H1 (cell line): Measurements from ENCODE around the gene CATSPERD. TPM values are rescaled to one million over a fixed set of nuclear protein-coding genes. Genes with fewer than 3 reads are reported as not detected.

Experiments used
- CTCF ChIA-PET: fragments of 300-600 bp; sonication (Branson Sonifier 250); formaldehyde crosslinking; loops from one replicate; lab custom pipeline; 2021; ENCODE audit not compliant: partially characterized antibody; lab: Charles Lee
- POLR2A ChIA-PET: fragments of 300-600 bp; sonication (Branson Sonifier 250); formaldehyde crosslinking; loops from one replicate; lab custom pipeline; 2021; ENCODE audit warnings: inconsistent platforms; ENCODE audit not compliant: partially characterized antibody; lab: Charles Lee
- DNase-seq, 2 experiments: peaks; one replicate each; pipeline versions ENCODE4 v3.0.0 to v3.0.0-alpha.2; 2010 to 2022; ENCODE audit warnings: low spot score in 2 of 2, low read depth in 1 of 2, mixed read lengths in 1 of 2
- FAIRE-seq: peaks from 2 replicates; lab custom pipeline; 2011; peaks lifted over from hg19 to GRCh38; lab: Jason Lieb, UNC
- H2AFZ ChIP-seq: 2 replicates; pipeline ENCODE4 v1.8.1; 2012; ENCODE audit warnings: low read length, inconsistent platforms
- H2AK5ac ChIP-seq: 2 replicates; pipeline ENCODE4 v1.6.1; 2013; ENCODE audit warnings: low read depth, low read length
- H2BK120ac ChIP-seq: replicated peaks from 2 replicates; pipeline ENCODE3; 2013; ENCODE audit warnings: low read depth, low read length, inconsistent platforms
- H2BK12ac ChIP-seq: 2 replicates; pipeline ENCODE4 v1.6.1; 2013; ENCODE audit warnings: low read depth, low read length
- H2BK15ac ChIP-seq: 2 replicates; pipeline ENCODE4 v1.6.1; 2013; ENCODE audit warnings: low read length
- H2BK20ac ChIP-seq: 2 replicates; pipeline ENCODE4 v1.6.1; 2013; ENCODE audit warnings: low read length
- H2BK5ac ChIP-seq: 2 replicates; pipeline ENCODE4 v1.6.1; 2013; ENCODE audit warnings: low read depth, low read length
- H3K14ac ChIP-seq: 2 replicates; pipeline ENCODE4 v1.6.1; 2013; ENCODE audit warnings: inconsistent platforms; ENCODE audit not compliant: insufficient read length
- H3K18ac ChIP-seq: 2 replicates; pipeline ENCODE4 v1.6.1; 2013; ENCODE audit warnings: low read length; ENCODE audit errors: extremely low read depth
- H3K23ac ChIP-seq: 2 replicates; pipeline ENCODE4 v1.6.1; 2013; ENCODE audit warnings: inconsistent platforms; ENCODE audit not compliant: insufficient read length
- H3K23me2 ChIP-seq: 2 replicates; pipeline ENCODE4 v1.6.1; 2013; ENCODE audit warnings: low read depth, low read length
- H3K27ac ChIP-seq: 2 replicates; pipeline ENCODE4 v1.6.1; 2011; ENCODE audit warnings: low read depth, low read length, inconsistent platforms
- H3K27me3 ChIP-seq, 4 experiments: replicated peaks in 1 of 4; 1 replicate in 1 of 4; 2 replicates in 3 of 4; pipeline versions ENCODE4 v1.6.1 to v1.8.1; 2011 to 2013; ENCODE audit warnings: low read length in 3 of 4, mild to moderate bottlenecking in 3 of 4, inconsistent platforms in 2 of 4, mixed read lengths in 2 of 4, moderate library complexity in 1 of 4; ENCODE audit not compliant: control insufficient read depth in 3 of 4, insufficient read depth in 3 of 4; ENCODE audit errors: extremely low read depth in 1 of 4
- H3K36me3 ChIP-seq, 4 experiments: 2 replicates each; pipeline versions ENCODE4 v1.6.1 to v1.8.1; 2011 to 2013; ENCODE audit warnings: mild to moderate bottlenecking in 4 of 4, low read length in 3 of 4, moderate library complexity in 2 of 4, control low read depth in 1 of 4, inconsistent platforms in 1 of 4; ENCODE audit not compliant: insufficient read depth in 4 of 4, control insufficient read depth in 2 of 4
- H3K4ac ChIP-seq: replicated peaks from 2 replicates; pipeline ENCODE3; 2013; ENCODE audit warnings: low read length, low read depth, mixed read lengths, inconsistent platforms; ENCODE audit not compliant: insufficient read length
- H3K4me1 ChIP-seq, 4 experiments: replicated peaks in 1 of 4; 1 replicate in 1 of 4; 2 replicates in 3 of 4; pipeline versions ENCODE4 v1.6.1 to v1.8.1; 2011 to 2013; ENCODE audit warnings: low read length in 3 of 4, inconsistent platforms in 2 of 4, mixed read lengths in 1 of 4; ENCODE audit not compliant: insufficient read depth in 4 of 4, control insufficient read depth in 3 of 4
- H3K4me2 ChIP-seq, 2 experiments: 2 replicates each; pipeline versions ENCODE4 v1.6.1 to v1.8.1; 2011 to 2013; ENCODE audit warnings: low read depth in 2 of 2, low read length in 2 of 2, control low read depth in 1 of 2, inconsistent platforms in 1 of 2, mild to moderate bottlenecking in 1 of 2; ENCODE audit not compliant: insufficient read depth in 1 of 2
- H3K4me3 ChIP-seq, 4 experiments: fragments of 200-600, 300-600 bp in 1 of 4; sonication (generic), shearing (Covaris generic), sonication (Bioruptor Twin) in 1 of 4; 2 replicates each; pipeline versions ENCODE4 v1.5.1 to v1.8.1; 2011 to 2016; ENCODE audit warnings: low read length in 4 of 4, low read depth in 3 of 4, control low read depth in 2 of 4, inconsistent platforms in 2 of 4, mild to moderate bottlenecking in 2 of 4, mixed read lengths in 1 of 4, moderate library complexity in 1 of 4; ENCODE audit not compliant: insufficient read depth in 2 of 4; ENCODE audit errors: extremely low read depth in 1 of 4
- H3K56ac ChIP-seq: replicated peaks from 2 replicates; pipeline ENCODE3; 2013; ENCODE audit warnings: low read depth, mild to moderate bottlenecking, mixed read lengths, low read length, inconsistent platforms; ENCODE audit not compliant: insufficient read length
- H3K79me1 ChIP-seq: 2 replicates; pipeline ENCODE4 v1.6.1; 2013; ENCODE audit warnings: low read depth, low read length, control low read depth
- H3K79me2 ChIP-seq, 2 experiments: 2 replicates each; pipeline versions ENCODE4 v1.6.1 to v1.8.1; 2012 to 2013; ENCODE audit warnings: low read length in 2 of 2, mild to moderate bottlenecking in 2 of 2, inconsistent platforms in 1 of 2; ENCODE audit not compliant: insufficient read depth in 2 of 2, control insufficient read depth in 1 of 2
- H3K9ac ChIP-seq, 4 experiments: replicated peaks in 1 of 4; 1 replicate in 1 of 4; 2 replicates in 3 of 4; pipeline versions ENCODE4 v1.6.1 to v1.8.1; 2011 to 2013; ENCODE audit warnings: low read depth in 3 of 4, low read length in 3 of 4, control low read depth in 2 of 4, mild to moderate bottlenecking in 2 of 4, moderate library complexity in 2 of 4, inconsistent platforms in 1 of 4; ENCODE audit errors: extremely low read depth in 1 of 4
- H3K9me3 ChIP-seq, 2 experiments: 2 replicates each; pipeline versions ENCODE4 v1.6.1 to v1.8.1; 2012 to 2013; ENCODE audit warnings: mild to moderate bottlenecking in 2 of 2, moderate library complexity in 2 of 2, control low read depth in 1 of 2, inconsistent platforms in 1 of 2, low read depth in 1 of 2, low read length in 1 of 2, mixed read lengths in 1 of 2; ENCODE audit not compliant: insufficient read depth in 2 of 2
- H4K20me1 ChIP-seq, 2 experiments: replicated peaks in 1 of 2; 2 replicates each; pipeline versions ENCODE3 to v1.8.1; 2011 to 2013; ENCODE audit warnings: inconsistent platforms in 2 of 2, low read length in 2 of 2, mild to moderate bottlenecking in 1 of 2; ENCODE audit not compliant: insufficient read depth in 2 of 2, control insufficient read depth in 1 of 2
- H4K5ac ChIP-seq: 2 replicates; pipeline ENCODE4 v1.6.1; 2013; ENCODE audit warnings: low read length, low read depth, mixed read lengths, inconsistent platforms; ENCODE audit not compliant: insufficient read length
- H4K8ac ChIP-seq: 2 replicates; pipeline ENCODE4 v1.8.0; 2013; ENCODE audit warnings: mild to moderate bottlenecking, moderate library complexity, low read length, inconsistent platforms; ENCODE audit not compliant: insufficient read depth; ENCODE audit errors: extremely low read depth
- H4K91ac ChIP-seq: replicated peaks from 2 replicates; pipeline ENCODE3; 2013; ENCODE audit warnings: low read length, mixed read lengths, inconsistent platforms; ENCODE audit not compliant: insufficient read length
- ASH2L ChIP-seq: fragments of 200-600, 300-600 bp; sonication (generic); IDR thresholded peaks from one replicate; pipeline ENCODE4 v1.7.1; 2017; ENCODE audit warnings: low read length
- BACH1 ChIP-seq: IDR thresholded peaks from 2 replicates; pipeline ENCODE4 v1.6.1; 2012; ENCODE audit warnings: low read length, improper control_type of control experiment
- BRCA1 ChIP-seq: IDR thresholded peaks from 2 replicates; pipeline ENCODE4 v1.6.1; 2012; ENCODE audit warnings: low read depth, low read length, improper control_type of control experiment
- CBX5 ChIP-seq: fragments of 300-800, 300-1000 bp; sonication (generic); IDR thresholded peaks from 2 replicates; pipeline ENCODE4 v1.7.1; 2016; ENCODE audit warnings: antibody characterized with exemption, low read length, low read depth
- CBX8 ChIP-seq: fragments of 300-800, 300-1000 bp; sonication (generic); IDR thresholded peaks from 2 replicates; pipeline ENCODE4 v1.7.1; 2016; ENCODE audit warnings: low read depth, low read length, borderline replicate concordance
- CTBP2 ChIP-seq: IDR thresholded peaks from 2 replicates; pipeline ENCODE4 v1.7.0; 2011; ENCODE audit warnings: borderline replicate concordance, mild to moderate bottlenecking, moderate library complexity, mixed read lengths, low read length; ENCODE audit not compliant: insufficient read depth, insufficient read length
- EGR1 ChIP-seq: IDR thresholded peaks from 2 replicates; pipeline ENCODE4 v1.6.1; 2011; ENCODE audit warnings: low read depth, low read length, borderline replicate concordance
- FOSL1 ChIP-seq: IDR thresholded peaks from 2 replicates; pipeline ENCODE4 v1.6.1; 2011; ENCODE audit warnings: mild to moderate bottlenecking, low read depth, low read length, moderate library complexity; ENCODE audit not compliant: insufficient read depth
- POLR2AphosphoS5 ChIP-seq: IDR thresholded peaks from 2 replicates; pipeline ENCODE4 v1.6.1; 2011; ENCODE audit warnings: low read depth, low read length
- SIX5 ChIP-seq: IDR thresholded peaks from 2 replicates; pipeline ENCODE4 v1.6.1; 2011; ENCODE audit warnings: mild to moderate bottlenecking, low read depth, low read length
- SP2 ChIP-seq: IDR thresholded peaks from 2 replicates; pipeline ENCODE4 v1.6.1; 2012; ENCODE audit warnings: mild to moderate bottlenecking, low read length, inconsistent platforms
- TBP ChIP-seq: IDR thresholded peaks from 2 replicates; pipeline ENCODE4 v1.6.1; 2011; ENCODE audit warnings: low read depth, low read length, improper control_type of control experiment
- ZNF274 ChIP-seq: IDR thresholded peaks from 2 replicates; pipeline ENCODE4 v1.7.0; 2012; ENCODE audit warnings: low read length, borderline replicate concordance; ENCODE audit errors: extremely low read depth
- WGBS, 2 experiments: shearing (Covaris generic) in 1 of 2; methylation state at CpG; one replicate each; pipeline versions ENCODE4 v1.1.6 to v1.1.7; 2013 to 2015; ENCODE audit warnings: low lambda C conversion rate in 2 of 2, mixed read lengths in 2 of 2, inconsistent platforms in 1 of 2, low coverage in 1 of 2, missing lambda C conversion rate in 1 of 2; ENCODE audit not compliant: insufficient replicate concordance in 2 of 2, insufficient coverage in 1 of 2, insufficient read length in 1 of 2; ENCODE audit errors: extremely low coverage in 1 of 2, missing lambda C conversion rate in 1 of 2; 5-methylcytosine and 5-hydroxymethylcytosine counted together
- polyA plus RNA-seq, 7 experiments: library from polyadenylated mRNA; depleted of rRNA in 3 of 7; stranded (reverse) in 5 of 7; unstranded in 2 of 7; fragments of >200 nt in 5 of 7; fragments of 200-250 nt in 2 of 7; gene quantifications; 1 replicate in 5 of 7; 2 replicates in 1 of 7; 4 replicates in 1 of 7; pipeline versions ENCODE4 v1.2.1 to v1.2.3, GENCODE V29; 2011 to 2013; ENCODE audit warnings: missing spikeins in 2 of 7, mixed read lengths in 2 of 7
- total RNA-seq: library from RNA; stranded (reverse); fragmentation: NEBNext Ultra II Directional; extraction: Animal tissue kit (Norgen Biotek cat#: 25700); gene quantifications from 2 replicates; pipeline ENCODE4 v1.2.1, GENCODE V29; 2021
- TF ChIP-seq, protein P1 (sequence below): IDR thresholded peaks from 2 replicates; pipeline ENCODE4 v1.6.1; 2011; ENCODE audit warnings: low read length, improper control_type of control experiment

The CATSPERD gene
- total and polyA plus RNA-seq, 2 of the 8 experiments (the other 6 are each of a cell fraction or from before 2014, with no cell fraction given) = 0.12 TPM; not detected in 1

DNA sequence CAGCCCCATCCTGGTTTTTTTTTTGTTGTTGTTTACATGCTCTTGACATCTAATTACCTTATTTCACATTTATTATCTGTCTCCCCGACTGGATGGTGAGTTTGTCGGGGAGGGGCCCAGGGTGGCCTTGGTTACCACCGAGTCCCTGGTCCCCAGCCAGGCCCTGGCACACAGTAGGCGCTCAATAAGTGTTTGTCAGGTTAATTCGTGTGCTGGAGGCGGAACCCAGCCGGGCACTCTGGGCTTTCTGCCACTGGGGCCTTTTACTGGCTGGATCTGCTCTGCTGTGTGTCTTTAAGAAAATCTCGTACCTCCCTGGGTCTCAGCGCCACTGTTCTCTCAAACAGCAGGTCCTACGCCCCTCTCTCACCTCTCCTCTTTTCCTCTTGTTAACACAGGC, 89.0 kb downstream of the CATSPERD start:
- no peak overlapping the region for H3K23ac ChIP-seq
- H2BK12ac ChIP-seq = no peak overlapping the region
- H4K91ac ChIP-seq = no peak overlapping the region
- FAIRE-seq (no peak), DNase-seq (no peak)
- no peak overlapping the region for H2AFZ ChIP-seq
- H3K79me2 ChIP-seq = no peaks in the 10 kb centered on the region; a peak in 1 of 4 replicates
- peaks cover 4% of the 10 kb centered on the region; the same call in 1 of the 2 replicates for H3K23me2 ChIP-seq
- no peak overlapping the region for H2BK15ac ChIP-seq
- no peak overlapping the region for H4K5ac ChIP-seq
- POLR2A ChIA-PET = interaction anchor here (0.7 to 2.5 kb wide), 2 partner anchors 14 to 19 kb away, joined by 4 to 6 read pairs; no protein-coding TSS in a partner anchor
- 90% methylated on average over 10 of the region's 10 CpGs; no CpG with 5 or more reads in 1 of the 2 experiments for WGBS, 2 experiments
- no peak overlapping the region for H2BK20ac ChIP-seq
- H4K20me1 ChIP-seq = peaks cover 0 to 6% of the 10 kb centered on the region in 2 experiments
- no peak overlapping the region for H2BK5ac ChIP-seq
- H3K4me3 ChIP-seq = no peak overlapping the region
- H3K4me1 ChIP-seq = peaks cover 0 to 5% (median 3%) of the 10 kb centered on the region in 4 experiments; a peak in 3 of 7 replicates
- no peak overlapping the region; the same call in 1 of the 2 replicates for H4K8ac ChIP-seq
- H2BK120ac ChIP-seq = no peak overlapping the region
- no peak overlapping the region for H3K56ac ChIP-seq
- H3K27me3 ChIP-seq = peaks cover 0 to 1% (median 0%) of the 10 kb centered on the region in 4 experiments; a peak in 1 of 7 replicates
- H3K9me3 ChIP-seq = no peaks in the 10 kb centered on the region
- no peak overlapping the region for H3K27ac ChIP-seq
- H3K4me2 ChIP-seq = no peak overlapping the region
- no peak overlapping the region for H2AK5ac ChIP-seq
- no peak overlapping the region for H3K14ac ChIP-seq
- no peak overlapping the region for H3K4ac ChIP-seq
- CTCF ChIA-PET = interaction anchor here (0.6 to 4.5 kb wide), 7 partner anchors 13 to 175 kb away, joined by 3 to 32 read pairs (median 4); no protein-coding TSS in a partner anchor
- H3K36me3 ChIP-seq = no peaks in the 10 kb centered on the region
- H3K18ac ChIP-seq = no peak overlapping the region
- H3K79me1 ChIP-seq = peaks cover 4% of the 10 kb centered on the region; the same call in 1 of the 2 replicates
- no peak overlapping the region for H3K9ac ChIP-seq
- TF ChIP-seq, protein P1, sequence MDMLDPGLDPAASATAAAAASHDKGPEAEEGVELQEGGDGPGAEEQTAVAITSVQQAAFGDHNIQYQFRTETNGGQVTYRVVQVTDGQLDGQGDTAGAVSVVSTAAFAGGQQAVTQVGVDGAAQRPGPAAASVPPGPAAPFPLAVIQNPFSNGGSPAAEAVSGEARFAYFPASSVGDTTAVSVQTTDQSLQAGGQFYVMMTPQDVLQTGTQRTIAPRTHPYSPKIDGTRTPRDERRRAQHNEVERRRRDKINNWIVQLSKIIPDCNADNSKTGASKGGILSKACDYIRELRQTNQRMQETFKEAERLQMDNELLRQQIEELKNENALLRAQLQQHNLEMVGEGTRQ = no peak
- TF ChIP-seq SP2 (no peak), ZNF274 (no peak), BACH1 (no peak), BRCA1 (no peak), POLR2AphosphoS5 (no peak), SIX5 (no peak), EGR1 (no peak), TBP (no peak), CBX5 (no peak), FOSL1 (no peak), ASH2L (no peak), CBX8 (no peak), CTBP2 (no peak)
